Breast epithelium (tissue), 3 donors: ENCODE results near the gene JAGN1.

Source experiments
- CTCF ChIP-seq, 3 donors: fragments of 450-650 bp; IDR thresholded peaks; one replicate each; pipeline ENCODE4 v1.5.1; 2016 to 2017; ENCODE audit warnings: antibody characterized with exemption in 3 of 3, mild to moderate bottlenecking in 3 of 3, moderate library complexity in 3 of 3
- POLR2A ChIP-seq: fragments of 450-650 bp; IDR thresholded peaks from one replicate; pipeline ENCODE4 v1.6.1; 2016; ENCODE audit warnings: antibody characterized with exemption, mild to moderate bottlenecking, moderate library complexity

GRCh38 chr3:9911863-9912262 lies 21.5 kb downstream of the JAGN1 start:
- TF ChIP-seq POLR2A (no peak), CTCF (IDR thresholded peaks at IDR 0.05) (no peak)
